ENCODE data around the gene RAD51D.
"Not testable (repeated sequence)": the region's sequence is repeated elsewhere in the genome, so short reads cannot be mapped to it uniquely, and the experiment has no call there.

RAD51D gene

DNA sequence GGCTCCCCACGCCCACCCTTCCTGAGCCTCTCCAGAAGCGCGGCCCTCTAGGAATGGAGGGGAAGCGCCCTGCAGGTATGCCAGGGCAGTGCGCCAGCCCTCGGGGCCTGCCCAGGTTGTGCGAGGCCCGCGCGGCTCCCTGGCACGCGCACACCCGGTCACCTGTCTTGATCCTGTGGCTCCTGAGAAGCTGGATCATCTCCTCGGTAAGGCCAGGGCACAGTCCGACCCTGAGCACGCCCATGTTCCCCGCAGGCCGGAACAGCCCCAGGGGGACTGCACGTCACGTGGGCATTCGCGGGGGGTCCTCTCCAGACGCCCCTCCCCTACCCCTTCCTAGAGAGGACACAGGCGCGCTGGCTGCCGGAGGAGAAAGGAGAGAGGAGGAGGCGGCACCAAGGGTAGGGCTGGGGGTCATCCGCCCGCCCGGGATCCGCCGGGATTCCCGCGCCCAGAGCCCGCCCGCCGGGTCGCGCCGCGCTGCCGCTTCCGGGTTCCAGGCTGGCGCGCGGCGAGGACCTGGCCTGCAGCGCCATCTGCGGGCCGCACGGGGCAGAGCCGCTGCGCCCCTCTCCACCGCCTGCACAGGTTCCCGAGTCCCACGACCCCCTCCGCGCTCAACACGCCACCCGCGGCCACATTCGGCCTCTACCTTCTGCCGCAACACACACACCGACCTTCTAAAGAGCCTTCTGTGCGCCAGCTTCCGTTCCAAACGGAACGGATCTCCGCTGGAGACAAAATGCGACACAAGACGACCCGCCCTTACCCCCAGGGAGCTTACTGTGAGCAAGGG is at the start of gene RAD51D:
TSS of gene RAD51D (minus strand) at position 491 of the 796 bp plus-strand sequence. CDS start at position 244, 247 bp downstream.
- peak; percentile 94 for DNase-seq (ENCODE audit: low spot score)

DNA sequence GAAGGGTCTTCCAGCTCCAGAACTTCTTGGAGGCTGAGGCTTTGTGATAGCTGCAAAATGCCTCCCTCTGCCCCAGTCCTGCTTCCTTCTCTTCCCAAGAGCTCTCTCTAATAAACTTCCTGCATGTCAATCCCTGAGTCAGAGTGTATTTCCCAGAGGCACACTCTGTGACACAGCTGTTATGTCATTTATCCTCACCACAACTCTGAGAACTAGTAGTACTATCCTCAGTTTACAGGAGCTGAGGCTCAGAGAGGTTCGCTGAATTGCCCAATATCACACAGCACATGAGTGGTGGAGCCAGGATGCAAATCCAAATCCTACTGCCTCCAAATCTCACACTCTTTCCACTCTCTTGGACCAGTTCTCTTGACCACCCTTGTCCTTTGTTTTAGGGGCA is 48.0 kb upstream of the RAD51D start:
- no peak for DNase-seq (ENCODE audit: low spot score)

GRCh38 chr17:35167046-35167445 is 47.4 kb upstream of the RAD51D start:
- no peak for DNase-seq (ENCODE audit: low spot score)

GRCh38 chr17:35166526-35166925 is 46.9 kb upstream of the RAD51D start:
- DNase-seq (ENCODE audit: low spot score): no peak

DNA sequence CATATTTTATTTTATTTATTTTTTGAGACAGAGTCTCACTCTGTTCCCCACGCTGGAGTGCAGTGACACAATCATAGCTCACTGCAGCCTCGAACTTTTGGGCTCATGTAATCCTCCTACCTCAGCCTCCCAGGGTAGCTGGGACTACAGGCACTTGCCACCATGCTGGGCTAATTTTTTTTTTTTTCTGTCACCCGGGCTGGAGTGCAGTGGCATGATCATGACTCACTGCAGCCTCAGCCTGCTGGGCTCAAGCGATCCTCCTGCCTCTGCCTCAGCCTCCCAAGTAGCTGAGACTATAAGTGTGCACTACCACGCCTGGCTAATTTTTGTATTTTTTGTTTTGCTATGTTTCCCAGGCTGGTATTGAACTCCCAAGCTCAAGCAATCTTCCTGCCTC is 45.1 kb upstream of the RAD51D start:
- DNase-seq (ENCODE audit: low spot score): no peak

- no peak for DNase-seq (ENCODE audit: low spot score)
Observed at GRCh38 chr17:35163886-35164285, 44.2 kb upstream of the RAD51D start.

- DNase-seq (ENCODE audit: low spot score): no peak
Observed at GRCh38 chr17:35162755-35163154, 43.1 kb upstream of the RAD51D start.

GRCh38 chr17:35161281-35161761 is 41.7 kb upstream of the RAD51D start:
- no peak for DNase-seq (ENCODE audit: low spot score)

DNA sequence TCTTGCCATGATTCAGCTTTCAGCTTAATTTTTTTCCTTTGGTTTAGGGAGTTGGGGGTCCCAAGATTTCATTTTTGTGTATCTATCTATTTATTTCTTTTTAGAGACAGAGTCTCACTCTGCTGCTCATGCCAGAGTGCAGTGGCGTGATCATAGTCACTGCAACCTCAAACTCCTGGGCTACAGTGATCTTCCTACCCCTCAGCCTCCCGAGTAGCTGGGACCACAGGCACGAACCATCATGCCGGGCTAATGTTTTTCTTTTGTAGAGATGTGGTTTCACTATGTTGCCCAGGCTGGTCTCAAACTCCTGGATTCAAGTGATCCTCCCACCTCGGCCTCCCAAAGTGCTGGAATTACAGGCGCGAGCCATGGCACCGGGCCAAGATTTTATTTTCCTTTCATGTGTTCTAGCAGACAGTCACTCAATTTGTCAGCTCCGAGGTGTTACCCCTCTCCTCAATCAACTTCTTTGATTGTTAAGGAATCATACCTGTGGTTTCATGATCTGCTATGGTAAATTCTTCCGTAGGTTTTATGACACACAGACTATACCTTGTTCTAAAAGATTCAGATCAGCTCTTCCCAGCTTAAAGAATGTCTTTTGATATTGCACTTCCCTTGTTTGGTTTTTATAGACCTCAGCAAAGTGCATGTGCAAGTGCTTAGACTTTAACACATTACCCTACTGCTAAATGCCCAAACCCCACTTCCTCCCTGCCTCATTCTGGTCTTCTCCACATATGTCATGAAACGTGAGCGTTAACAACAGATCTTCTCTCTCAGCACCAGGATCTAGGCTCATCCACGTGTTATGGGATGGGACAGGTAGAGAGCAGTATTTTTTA is 40.9 kb upstream of the RAD51D start:
- DNase-seq (ENCODE audit: low spot score): no peak

DNA sequence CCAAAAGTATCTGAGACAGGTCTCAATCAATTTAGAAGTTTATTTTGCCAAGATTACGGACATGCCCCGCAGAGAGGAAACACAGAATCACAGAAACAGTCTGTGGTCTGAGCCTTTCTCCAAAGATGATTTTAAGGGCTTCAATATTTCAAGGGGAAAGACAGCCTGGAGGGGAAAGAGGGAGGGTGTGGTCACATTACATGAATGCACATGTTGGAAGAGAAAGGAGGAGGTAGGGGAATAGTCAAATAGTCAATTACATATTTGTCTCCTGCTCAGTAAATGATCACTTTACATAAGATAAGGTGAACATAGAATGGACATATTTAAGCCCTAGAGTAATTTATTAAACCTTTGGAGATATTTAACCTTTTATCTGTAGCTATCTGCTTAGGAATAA is 40.3 kb upstream of the RAD51D start:
- no peak for DNase-seq (ENCODE audit: low spot score)

- no peak for DNase-seq (ENCODE audit: low spot score)
Observed at GRCh38 chr17:35155246-35155645, 35.6 kb upstream of the RAD51D start.

DNA sequence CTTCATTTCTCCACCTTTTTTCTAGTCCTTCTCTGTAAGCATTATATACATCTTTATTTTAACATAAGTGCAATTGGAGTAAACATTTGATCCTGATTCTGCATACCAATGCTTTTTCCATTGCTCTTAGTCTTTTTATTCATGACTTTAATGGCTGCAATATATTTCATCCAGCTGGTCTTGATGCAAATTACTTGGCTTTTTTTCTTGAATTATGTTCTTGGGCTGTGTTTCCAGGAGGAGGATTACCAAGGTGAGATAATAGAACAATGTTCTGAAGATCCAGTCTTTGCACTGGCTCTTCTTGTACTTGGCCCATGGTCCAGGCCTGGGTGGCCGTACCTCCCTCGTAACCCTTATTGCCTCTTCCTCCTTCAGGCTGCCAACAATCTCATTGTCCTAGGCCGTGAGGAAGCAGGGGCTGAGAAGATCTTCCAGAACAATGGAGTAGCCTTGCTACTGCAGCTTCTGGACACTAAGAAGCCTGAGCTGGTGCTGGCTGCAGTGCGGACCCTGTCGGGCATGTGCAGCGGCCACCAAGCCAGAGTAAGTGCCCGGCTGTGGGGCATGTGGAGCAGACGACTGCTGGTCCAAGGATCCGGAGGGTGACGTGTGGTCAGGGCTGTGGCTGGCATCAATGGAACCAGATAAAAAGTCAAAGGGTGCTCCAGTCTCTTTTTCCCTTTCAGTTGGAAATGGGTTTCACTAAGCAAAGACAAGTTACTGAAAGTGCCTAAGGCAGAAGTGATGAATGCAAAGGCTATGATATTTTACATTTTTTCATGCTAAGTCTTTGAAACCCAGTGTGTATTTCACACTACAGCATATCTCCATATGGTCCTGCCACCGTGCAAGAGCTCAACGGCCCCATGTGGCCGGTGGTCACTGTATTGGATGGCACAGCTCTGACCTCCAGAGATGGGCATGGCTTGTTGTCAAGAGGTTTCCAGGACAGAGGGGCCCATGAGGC is 34.8 kb upstream of the RAD51D start:
- DNase-seq (ENCODE audit: low spot score): no peak

DNA sequence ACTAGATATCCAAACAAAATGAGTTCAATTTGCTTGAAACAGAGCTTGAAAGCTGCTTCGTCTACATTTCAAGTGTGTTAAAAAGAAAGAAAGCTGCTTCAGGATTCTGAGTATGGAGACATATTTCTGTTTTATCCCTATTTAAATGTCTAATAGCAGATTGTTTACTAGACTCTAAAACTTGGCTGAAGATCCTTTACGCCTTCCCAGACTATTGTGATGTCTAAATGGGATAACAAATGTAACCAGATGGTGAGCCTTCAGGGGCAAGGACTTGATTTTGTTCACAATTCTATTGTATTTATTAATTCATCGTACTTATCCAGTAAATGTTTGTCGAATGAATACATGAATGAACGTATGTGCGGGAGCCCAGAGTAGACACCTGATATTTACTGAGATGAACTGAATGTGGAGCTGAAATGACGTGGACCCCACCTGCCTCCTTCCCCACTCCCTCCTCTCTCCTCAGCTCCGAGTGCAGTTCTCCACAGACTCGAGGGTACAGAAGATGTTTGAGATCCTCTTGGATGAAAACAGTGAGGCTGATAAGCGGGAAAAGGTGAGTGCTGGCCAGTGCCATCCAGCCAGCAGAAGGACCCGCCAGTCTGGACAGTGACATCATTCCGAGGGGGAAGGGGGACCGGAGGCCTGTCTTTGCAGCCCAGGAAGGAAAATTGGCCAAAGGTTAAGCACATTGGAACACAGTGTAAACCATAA is 32.9 kb upstream of the RAD51D start:
- DNase-seq (ENCODE audit: low spot score): no peak

- DNase-seq (ENCODE audit: low spot score): not testable (repeated sequence)
Observed at GRCh38 chr17:35151080-35151479, 31.4 kb upstream of the RAD51D start.

DNA sequence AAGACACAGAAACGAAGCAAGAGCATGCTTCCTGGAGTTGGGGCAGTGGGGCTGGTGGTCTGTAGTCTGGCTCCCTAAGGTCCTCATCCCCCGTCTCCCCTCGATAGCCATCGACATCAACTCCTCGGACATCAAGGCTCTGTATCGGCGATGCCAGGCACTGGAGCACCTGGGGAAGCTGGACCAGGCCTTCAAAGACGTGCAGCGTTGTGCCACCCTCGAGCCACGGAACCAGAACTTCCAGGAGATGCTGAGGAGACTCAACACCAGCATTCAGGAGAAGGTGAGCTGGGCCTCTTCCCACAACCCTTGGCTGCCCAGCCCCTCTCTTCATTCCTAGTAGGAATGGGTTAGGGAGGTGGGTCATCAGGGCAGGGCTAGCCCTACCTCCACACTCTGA is 30.3 kb upstream of the RAD51D start:
- DNase-seq (ENCODE audit: low spot score): no peak

GRCh38 chr17:35148144-35148543 is 28.5 kb upstream of the RAD51D start:
- DNase-seq (ENCODE audit: low spot score): no peak

DNA sequence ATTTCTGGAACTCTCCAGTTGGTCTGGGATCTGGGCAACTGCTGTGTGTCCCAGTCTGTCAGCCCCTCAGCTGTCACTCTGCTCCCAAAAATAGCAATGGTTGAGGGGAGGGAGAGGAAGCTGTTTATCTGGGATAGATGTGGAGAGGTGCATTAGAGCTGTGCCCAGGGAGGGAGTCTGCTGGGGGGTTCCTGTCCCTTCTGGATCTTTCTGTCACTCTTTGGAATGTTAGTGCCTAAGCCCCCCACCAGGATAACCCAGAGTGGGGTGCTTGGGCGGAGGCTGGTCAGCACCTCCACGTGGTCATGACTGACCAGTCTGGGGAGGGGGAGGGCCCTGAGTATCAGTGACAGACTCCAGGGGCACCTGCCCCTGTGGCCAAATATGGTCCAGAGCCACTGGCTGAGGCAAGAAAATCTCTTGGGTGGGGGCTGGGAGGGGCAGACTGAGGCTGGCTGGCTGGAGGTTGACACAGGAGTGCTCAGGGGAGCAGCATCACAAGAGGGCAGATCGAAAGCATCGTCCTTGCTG is 27.8 kb upstream of the RAD51D start, which contains the start of gene UNC45B:
TSS of gene UNC45B (plus strand) at position 443 of the 531 bp plus-strand sequence. CDS start 447 bp downstream, outside the sequence.
- DNase-seq (ENCODE audit: low spot score): no peak

- DNase-seq (ENCODE audit: low spot score): no peak
Observed at GRCh38 chr17:35146214-35146833, 26.7 kb upstream of the RAD51D start.

- no peak for DNase-seq (ENCODE audit: low spot score)
Observed at GRCh38 chr17:35144840-35145239, 25.2 kb upstream of the RAD51D start.

DNA sequence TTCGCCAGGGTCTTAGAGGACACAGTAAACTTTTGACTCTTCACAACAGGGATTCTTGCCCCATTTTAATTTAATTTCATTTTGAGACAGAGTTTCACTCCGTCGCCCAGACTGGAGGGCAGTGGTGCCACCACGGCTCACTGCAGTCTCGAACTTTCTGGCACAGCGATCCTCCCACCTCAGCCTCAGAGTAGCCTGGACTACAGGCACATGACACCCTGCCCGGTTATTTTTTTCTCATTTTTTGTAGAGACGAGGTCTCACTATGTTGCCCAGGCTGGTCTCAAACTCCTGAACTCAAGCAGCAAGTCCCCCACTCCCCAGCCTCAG is 22.8 kb upstream of the RAD51D start:
- DNase-seq (ENCODE audit: low spot score): no peak

Data from HuH-7 (cell line).